HG02840 (cell line): ENCODE data around the gene MTMR12.
"Not testable (repeated sequence)": the region's sequence is repeated elsewhere in the genome, so short reads cannot be mapped to it uniquely, and the experiment has no call there.

ENCODE experiments used
- ATAC-seq: cut with Tn5 transposase; IDR thresholded peaks from one replicate; pipeline ENCODE4 v1.9.1; 2021; ENCODE audit warnings: mild to moderate bottlenecking, moderate library complexity, moderate number of reproducible peaks; ENCODE audit not compliant: unreplicated experiment, low FRiP score

MTMR12 gene

DNA sequence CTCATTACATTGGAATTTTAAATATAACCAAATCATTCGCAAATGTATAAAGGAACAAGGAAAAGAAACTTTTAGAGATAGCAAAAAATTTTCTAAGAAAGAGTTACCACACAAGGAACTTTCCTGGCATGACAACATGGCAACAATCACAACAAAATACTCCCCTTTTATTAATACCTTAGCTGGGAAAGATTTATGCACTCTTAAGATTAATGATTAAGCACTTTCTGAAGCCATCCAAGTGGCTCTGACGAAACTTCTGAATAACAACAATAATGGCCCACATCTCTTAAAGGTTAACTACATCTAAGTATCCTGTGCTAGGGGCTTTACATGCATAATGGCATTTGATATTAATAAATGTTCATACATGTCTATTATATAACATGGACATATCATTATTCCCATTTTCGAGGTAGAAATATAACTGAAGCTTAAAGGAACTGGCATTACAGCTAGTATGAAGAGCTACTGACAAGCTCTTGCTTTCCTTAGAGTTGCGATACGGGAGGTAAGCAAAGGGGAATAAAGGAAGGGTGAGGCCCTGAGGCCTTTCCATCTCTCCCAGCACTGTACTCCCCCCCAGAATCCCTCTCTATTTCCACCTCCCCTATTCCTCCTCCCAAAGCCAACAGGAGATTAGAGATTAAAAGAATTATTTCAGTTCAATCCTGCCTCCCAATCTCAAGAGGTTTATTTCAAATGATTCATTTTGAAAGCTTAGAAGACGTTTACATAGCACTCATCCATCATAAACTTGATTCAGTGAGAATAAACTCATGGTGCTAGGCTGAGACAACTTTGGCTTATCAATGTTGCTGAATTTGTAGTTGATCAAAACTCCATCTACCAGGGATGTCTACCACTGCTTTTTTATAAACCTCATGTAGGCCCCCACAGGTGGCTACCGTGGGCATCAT lies 9.6 kb downstream of the MTMR12 start:
- no peak for ATAC-seq

GRCh38 chr5:32301891-32302290 lies 10.8 kb downstream of the MTMR12 start:
- no peak for ATAC-seq

DNA sequence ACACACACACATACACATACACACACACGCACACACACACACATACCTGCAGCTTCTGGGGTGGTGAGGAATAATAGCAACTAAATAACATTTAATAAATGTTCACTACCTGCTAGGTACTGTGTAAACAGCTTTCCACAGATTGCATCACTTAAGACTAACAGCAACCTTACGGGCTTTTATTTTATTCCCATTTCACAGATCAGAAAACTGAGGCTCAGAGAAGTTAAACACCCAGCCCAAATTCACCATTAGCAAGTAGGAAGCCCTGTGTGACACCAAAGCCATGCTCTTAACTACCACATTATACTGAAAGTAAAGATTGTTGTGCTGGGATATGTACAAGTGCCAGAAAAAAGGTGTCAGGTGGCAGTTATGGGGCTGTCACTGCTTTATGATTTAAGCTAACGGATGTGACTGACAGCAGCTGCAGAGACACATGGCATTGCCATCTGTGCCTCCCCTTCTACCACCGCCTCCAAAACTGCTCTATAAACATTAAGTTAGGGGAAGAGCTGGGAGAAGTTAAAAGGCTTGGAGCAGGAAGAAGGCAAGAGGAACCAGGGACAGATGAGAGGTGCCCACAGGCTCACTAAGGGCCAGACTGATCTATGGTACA lies 13.6 kb downstream of the MTMR12 start:
- no peak for ATAC-seq

DNA sequence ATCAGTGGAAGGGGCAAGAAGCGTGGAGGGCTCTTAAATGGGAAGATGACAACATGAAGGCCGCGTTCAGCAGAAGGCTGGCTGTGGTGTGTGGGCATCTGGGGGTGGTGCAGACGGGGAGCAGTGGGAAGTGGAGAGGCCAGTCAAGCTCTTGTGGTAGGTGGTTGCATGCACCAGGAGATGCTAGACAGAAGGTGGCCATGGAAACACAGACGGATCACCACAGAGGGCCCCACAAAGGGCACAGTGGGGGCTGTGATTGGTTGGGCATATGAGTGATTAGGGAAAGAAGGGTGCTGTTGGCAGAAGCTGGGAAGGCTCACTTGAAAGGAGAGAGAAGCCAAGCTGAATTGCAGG lies 14.7 kb downstream of the MTMR12 start:
- ATAC-seq = no peak

DNA sequence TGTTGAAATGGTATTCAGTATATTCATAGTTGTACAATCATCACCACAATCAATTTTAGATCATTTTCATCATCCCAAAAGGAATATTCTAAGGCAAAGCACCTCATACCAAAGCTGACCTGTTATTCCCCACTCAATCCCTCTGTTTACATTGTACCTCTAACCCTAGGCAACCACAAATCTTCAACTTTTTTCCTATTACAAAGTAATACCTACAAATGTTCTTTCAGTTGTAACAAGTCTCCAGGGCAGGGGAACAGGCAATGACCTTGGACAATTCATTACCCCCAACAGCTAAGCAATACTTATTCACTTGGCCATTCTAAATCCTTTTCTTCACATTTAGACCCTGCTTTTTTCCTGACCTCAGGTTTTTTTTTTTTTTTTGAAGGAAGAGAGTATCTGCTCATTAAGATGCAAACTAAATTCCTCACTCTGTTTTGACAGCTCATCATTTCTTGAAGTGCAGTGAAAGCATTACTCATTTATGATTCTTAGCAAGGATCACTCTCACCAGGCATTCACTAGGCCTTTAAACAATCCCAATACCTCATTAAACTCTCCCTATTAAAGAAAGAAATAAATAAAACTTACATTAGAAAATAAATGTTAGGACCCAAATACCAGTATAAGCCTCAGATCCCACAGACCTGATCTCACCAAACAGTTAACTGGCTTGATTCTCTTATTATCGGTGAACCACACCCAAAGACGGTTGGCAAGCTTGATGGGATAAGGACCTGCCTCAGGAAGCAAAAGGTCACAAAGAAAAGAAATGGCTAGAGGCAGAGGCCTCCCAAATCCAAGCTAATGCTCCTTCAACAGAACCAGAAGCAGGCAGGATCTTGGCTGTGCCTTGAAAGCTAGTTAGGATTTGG lies 15.3 kb downstream of the MTMR12 start:
- ATAC-seq = no peak

DNA sequence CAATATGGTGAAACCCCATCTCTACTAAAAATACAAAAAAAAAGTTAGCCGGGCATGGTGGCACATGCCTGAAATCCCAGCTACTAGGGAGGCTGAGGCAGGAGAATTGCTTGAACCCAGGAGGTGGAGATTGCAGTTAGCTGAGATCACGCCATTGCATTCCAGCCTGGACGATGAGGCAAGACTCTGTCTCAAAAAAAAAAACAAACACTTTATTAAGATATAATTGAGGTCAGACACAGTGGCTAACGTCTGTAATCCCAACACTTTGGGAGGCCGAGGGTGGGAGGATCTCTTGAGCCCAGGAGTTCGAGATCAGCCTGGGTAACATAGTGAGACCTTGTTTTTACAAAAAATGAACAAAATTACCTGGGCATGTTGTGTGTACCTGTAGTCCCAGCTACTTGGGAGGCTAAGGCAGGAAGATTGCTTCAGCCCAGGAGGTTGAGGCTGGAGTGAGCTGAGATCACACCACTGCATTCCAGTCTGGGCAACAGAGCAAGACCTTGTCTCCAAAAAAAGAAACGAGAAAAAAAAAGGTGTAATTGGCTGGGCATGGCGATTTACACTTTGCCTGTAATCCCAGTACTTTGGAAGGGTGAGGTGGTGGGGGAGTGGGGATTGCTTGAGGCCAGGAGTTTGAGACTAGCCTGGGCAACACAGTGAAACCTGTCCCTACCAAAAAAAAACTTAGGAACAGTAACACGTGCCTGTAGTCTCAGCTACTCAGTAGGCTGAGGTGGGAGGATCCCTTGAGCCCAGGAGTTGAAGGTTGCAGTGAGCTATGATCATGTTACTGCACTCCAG lies 16.6 kb downstream of the MTMR12 start:
- not testable (repeated sequence) for ATAC-seq

DNA sequence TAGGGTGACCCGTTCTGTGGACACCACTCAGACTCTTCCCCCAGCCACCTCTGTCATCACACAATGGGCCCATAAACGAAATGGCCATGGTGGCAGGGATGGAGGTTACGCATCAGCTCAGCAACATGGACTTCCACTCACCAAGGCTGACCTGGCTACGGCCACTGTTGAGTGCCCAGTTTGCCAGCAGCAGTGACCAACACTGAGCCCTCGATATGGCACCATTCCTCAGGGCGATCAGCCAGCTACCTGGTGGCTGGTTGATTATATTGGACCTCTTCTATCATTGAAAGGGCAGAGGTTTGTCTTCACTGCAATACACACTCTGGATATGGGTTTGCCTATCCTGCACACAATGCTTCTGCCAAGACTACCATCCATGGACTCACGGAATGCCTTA lies 21.1 kb downstream of the MTMR12 start:
- ATAC-seq = no peak

GRCh38 chr5:32290922-32291321 lies 21.8 kb downstream of the MTMR12 start:
- ATAC-seq = no peak

DNA sequence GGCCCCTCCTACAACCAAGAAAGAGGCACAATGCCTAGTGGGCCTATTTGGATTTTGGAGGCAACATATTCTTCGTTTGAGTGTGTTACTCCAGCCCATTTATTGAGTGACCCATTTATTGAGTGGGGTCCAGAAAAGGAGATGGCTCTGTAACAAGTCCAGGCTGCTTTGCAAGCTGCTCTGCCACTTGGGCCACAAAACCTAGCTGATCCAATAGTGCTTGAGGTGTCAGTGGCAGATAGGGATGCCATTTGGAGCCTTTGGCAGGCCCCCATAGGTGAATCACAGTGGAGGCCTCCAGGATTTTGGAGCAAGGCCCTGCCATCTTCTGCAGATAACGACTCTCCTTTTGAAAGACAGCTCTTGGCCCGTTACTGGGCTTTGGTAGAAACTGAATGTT lies 22.2 kb downstream of the MTMR12 start:
- not testable (repeated sequence) for ATAC-seq

DNA sequence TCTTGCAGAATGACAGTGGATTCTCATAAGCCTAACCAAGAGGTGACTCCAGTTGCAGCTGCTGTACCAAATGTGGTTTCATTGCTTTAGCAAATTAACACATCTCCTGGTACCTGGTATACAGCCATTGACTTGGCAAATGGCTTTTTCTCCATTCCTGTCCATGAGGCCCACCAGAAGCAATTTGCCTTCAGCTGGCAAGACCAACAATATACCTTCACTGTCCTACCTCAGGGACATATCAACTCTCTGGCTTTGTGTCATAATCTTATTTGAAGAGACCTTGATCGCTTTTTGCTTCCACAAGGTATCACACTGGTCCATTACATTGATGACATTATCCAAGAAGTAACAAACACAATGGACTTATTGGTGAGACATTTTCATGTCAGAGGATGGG lies 22.8 kb downstream of the MTMR12 start:
- ATAC-seq = not testable (repeated sequence)

- not testable (repeated sequence) for ATAC-seq
These were observed 24.6 kb downstream of the MTMR12 start for GRCh38 chr5:32288135-32288534.

- not testable (repeated sequence) for ATAC-seq
These were observed 25.2 kb downstream of the MTMR12 start for GRCh38 chr5:32287525-32287924.

- ATAC-seq = no peak
These were observed 27.1 kb downstream of the MTMR12 start for GRCh38 chr5:32285510-32286138.

DNA sequence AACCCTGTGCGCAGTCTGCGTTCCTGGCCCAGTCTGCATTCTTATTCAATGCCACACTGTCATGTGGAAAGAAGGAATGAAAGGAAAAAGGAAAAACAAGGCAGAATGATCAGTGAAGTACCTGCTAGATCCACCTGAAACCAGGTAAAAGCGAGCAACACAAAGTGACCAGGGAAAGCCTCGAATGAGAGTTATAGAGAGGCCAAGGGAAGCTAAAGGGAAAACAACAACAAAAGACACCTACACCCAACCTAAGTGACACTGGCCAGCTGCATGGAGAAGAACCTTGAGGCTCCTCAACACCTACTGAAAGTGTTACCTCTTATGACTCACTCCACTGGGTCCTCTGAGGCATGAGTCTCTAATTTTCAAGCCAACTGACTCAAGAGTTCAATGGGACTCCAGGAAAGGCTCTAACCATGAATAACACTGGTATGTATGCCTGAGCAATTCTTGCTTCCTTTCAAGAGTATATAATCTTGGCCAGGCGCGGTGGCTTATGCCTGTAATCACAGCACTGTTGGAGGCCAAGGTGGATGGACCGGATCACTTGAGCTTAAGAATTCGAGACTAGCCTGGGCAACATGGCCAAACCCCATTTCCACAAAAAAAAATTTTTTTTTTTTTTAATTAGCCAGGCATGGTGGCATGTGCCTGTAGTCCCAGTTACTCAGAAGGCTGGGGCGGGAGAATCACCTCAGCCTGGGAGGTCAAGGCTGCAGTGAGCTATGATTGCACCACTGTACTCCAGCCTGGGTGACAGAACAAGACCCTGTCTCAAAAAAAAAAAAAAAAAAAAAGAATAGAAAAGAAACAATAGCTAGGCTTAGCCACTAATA lies 29.0 kb downstream of the MTMR12 start:
- no peak for ATAC-seq

- ATAC-seq = no peak
These were observed 29.7 kb downstream of the MTMR12 start for GRCh38 chr5:32283061-32283460.

DNA sequence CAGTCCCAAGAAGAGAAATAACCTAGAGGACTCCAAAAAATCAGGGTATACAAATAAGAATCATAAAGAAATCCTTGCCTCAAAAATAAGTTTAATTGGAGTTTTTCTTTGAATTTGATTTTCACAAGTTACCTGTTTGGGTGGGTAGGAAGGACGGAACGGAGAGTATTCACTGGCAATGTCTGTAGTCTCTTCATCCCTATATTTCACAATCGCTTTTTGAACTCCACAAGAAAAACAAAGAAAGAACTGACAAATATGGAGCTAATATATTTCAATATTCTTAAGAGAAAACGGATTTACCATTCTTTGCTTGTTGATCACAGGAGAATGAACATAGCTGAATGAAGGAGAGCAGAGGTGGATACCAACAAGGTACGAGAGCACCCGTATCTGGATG lies 30.1 kb downstream of the MTMR12 start:
- ATAC-seq = no peak

- ATAC-seq = not testable (repeated sequence)
These were observed 31.2 kb downstream of the MTMR12 start for GRCh38 chr5:32281378-32282133.

DNA sequence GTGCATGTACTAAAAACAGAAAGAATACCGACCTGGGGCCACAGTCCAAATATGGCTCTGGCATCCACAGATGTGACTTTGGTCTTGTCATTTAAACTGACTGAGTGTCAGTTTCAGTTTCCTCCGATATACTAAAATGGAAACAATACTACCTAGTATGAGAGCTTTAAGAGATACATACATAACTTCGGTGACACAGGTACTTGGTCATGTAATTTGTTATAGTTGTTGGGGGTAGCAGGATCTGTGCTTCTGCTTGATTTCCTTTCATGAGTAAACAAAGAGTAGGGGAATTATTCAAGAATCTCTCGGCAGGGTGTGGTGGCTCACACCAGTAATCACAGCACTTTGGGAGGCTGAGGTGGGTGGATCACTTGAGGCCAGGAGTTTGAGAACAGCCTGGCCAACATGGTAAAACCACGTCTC lies 32.1 kb downstream of the MTMR12 start:
- peak; percentile 87 for ATAC-seq
